Stimulated activated CD8-positive, alpha-beta memory T cell treated with anti-CD3 and anti-CD28 coated beads, Interleukin-7, amount 100 ng/mL, for 4 hours (primary cell): Measurements from ENCODE around the gene WWOX.

Experiments used
- DNase-seq, 2 donors: peaks; one replicate each; pipeline ENCODE4 v3.0.0-alpha.2; 2020; ENCODE audit warnings: low read depth in 2 of 2

Gene WWOX

DNA sequence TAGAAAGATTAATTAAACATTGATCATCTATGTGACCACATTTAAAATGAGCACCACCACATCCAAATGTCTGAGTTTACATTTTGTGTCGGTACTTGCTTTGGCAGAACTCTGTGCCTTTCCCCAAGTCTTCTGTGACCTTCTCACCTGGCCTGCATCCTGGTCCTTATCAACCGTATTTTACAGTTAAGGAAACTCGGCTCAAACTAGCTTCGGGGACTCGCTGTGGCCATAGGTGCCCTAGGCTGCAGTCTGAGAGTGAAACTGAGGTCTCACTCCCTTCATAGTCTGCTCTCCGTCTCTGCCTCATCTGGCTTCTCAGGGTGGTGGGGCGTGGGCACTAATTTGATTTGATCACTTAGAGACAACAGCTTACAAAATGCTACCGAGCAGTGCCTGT lies 555.5 kb downstream of the WWOX start:
- no peak for DNase-seq

DNA sequence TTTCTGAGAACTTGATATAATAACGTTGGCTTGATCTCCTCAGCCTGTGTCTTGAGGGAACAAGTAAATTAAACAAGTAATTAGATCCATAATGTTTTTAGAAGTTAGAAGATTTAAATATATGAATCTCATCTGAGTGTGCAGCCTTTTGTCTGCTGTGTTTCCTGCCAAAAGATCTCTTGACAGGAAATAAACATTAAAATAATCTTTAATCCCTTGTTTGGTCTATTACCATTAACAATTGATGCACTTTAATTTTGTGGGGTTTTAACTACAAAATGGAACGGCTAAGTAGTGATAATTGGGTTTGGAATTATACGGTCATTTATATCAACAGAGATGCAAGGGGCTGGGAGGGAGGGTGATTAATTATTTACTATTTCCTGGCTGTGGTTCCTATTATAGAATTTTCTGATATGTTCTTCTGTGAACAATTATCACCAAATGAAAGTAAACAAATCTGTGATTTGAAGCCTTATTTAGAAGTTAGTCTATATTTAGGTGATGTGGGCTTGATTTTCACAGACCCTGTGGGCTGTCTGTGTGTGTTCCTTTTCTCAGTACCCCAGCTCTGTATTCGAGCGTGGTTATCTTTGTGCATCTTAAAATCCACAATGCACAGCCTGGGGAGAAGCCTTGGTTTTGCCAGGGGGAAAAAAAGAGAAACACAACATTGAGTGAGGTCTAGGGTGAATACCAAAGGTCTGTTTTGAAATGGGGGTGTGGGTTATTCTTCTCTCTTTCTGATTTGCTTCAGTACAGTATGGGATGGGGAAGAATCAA lies 556.1 kb downstream of the WWOX start:
- no peak for DNase-seq

DNA sequence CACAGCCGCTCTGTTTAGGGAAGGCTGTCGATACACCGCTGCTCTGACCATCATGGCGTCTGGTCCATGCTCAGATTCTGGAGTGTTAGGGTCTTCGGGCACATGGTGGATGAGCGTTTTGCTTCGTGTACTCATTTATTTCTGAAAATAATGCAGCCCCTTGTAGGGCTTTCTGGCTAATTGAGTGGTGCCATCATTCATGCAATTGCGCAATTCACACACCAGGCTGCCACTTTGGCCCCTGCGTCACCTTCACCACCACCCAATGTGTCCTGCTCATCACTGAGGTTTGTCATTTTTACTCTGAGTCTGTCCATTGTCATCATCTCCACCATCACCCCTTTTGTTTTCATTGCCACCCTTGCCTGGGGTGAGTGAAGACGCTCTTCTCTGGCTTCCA lies 557.4 kb downstream of the WWOX start:
- no peak for DNase-seq

DNA sequence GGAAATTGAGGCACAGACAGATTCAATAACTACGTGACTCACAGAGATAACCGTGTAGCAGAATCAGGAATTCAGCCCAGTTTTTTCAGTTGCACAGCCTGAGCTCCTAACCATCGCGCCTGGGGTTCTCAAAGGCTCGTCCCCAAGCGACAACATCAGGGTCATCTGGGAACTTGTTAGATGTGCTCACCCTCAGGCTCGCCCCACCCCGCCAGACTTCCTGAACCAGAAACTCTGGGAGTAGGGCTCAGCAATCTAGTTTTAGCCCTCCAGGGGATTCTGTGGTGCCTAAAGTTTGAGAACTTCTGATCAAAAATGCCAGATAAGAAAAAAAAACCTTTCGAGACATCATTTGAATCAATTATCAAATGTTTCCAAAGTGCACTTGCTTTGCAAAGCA lies 559.8 kb downstream of the WWOX start:
- DNase-seq: no peak

DNA sequence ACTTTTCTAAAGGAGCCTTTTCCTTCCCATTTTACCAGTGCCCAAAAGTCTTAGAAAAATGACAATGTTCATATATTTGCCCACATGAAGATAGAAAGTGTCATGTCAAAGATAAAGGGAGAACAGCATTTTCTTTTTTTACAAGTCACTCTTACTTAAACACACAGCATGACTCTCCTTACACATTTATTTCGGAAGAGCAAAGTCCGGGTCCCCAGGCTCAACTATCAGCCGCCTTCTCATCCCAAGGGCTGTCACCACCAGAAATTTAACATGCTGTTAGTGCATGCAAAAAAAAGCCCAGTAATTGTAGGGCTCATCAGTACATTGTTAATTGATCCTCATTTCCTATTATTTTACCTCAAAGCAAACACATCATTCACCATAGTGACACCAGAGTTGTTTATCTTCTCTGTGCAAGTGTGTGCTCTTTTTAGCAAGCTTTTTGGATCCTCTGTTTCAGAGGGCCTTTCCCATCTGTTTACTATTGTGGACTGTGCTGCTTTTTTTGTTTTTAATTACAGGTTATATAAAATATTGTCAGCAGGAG lies 560.3 kb downstream of the WWOX start:
- no peak for DNase-seq

DNA sequence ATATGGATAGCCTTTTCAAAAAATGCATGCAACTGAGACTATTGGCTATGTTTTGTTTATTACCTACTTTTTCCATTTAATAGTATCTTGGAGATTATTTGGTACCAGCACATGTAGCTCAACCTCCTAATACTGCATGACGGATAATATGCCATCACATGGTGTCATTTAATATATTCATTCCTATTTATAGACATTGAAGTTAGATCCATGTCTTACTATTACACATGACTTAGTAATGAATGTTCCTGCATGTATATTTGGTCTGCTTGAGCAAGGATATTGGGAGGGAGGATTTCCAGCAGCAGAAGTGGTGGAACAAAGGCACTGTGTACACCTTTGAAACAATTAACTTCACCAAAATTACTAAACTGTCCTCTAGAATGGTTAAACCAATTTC lies 561.3 kb downstream of the WWOX start:
- no peak for DNase-seq

DNA sequence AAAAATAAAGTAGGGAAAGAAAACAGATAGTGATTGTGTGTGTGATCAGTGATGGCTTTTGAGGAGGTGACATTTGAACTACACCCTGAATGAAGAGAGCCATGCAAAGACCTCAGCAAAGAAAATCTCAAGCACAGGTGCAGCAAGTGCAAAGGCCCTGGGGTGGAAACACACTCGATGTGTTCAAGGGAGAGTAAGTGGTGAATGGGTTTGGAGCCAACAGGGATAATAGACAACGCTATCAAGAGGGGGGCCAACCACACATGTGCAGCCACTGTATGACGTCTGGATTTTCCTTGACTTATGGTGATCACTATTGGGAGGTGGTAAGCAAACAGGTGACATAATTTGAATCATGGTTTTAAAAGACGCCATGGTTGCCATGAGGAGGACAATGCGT lies 564.2 kb downstream of the WWOX start:
- DNase-seq: no peak

DNA sequence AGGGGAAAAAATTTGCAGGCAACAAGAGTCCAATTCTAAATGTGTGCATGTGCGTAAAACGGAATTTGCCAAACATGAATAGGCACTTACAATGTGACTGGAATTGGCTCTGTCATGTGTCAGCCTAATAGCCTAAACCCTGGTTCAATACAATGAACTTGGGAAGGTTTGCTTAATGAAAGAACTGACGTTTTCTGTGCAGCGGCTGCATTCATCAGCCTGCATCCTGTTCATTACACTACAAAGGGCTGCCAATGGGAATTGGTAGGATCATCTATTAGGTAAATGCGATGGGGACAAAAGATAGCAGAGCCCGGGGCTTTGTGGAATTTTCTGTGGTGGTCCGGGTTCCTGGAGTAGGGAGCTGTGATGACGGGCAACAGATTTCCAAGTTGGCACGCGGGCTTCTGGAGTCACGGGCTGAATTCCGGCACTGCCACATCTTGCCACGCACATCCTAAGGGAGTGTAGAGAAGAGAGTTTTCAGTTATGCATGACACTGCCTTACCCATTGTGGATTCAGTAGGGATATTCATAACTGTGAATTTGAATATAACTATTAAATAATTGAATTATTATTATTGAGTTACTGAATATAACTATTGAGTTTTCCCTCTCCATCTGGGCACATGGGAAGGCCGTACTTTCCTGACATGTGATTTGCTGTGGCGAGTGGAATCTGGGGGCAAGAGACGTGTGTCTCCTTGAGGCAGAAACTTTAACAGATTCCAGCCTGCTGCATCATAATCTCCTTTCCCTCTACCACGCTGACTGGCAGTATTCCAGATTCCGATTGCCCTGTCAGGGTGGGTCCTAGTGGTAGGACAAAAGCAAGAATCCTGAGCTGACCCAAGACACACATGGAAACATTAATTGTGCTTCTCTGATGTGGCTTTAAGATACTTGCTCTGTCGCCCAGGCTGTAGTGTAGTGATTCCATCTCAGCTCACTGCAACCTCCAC lies 565.6 kb downstream of the WWOX start:
- DNase-seq: no peak

DNA sequence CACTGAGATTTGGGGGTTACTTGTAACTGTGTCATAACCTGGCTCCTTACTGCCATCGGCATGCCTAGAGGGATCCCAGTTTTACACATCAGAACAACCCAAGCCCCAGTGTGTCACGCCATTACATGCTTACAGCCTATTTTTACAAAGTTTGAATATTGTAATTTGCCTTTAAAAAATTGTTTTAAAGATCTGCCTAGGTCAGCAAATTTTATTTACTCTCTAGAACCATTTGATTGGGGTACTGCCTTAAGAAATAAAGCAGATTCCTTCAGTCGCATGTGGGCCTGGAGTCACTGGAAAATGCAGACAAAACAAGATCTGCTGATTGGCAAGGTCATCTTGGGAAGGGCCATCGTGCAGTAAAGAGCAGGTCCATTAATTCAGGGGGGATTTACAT lies 566.9 kb downstream of the WWOX start:
- no peak for DNase-seq

DNA sequence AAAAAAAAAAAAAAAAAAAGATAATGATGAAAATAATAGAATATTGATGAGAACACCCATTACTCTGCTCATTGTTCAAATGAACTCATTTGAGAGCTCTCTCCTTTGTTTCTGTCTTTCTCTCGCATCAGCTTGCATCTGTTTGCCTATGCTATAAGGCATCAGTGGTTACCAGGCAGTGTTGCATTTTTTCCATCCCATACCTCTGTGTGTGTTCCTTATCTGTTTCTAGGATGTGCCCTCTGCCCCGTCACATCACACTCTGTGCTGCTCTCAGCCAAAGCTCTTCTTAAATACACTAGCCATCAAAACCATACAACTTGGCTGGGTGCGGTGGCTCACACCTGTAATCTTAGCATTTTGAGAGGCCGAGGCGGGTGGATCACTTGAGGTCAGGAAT lies 568.2 kb downstream of the WWOX start:
- no peak for DNase-seq

DNA sequence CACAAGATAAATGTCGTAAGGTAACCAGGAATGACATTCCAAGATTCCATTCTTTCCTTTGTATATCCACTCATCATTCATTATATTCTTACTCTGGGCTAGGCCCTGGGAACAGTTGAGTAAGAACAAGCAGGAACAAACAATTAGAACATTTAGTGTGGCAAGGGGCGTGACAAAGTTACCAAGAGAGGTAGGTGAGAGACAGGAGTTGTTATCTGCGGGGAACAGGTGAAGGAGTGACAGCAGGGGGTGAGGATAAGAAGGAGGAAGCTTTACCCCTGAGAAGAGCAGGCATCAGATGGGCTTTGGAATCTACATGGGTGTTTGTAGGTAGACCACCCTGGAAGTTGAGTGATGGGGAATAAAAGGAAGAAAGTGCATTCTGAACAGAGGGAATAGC lies 568.9 kb downstream of the WWOX start:
- DNase-seq: no peak

DNA sequence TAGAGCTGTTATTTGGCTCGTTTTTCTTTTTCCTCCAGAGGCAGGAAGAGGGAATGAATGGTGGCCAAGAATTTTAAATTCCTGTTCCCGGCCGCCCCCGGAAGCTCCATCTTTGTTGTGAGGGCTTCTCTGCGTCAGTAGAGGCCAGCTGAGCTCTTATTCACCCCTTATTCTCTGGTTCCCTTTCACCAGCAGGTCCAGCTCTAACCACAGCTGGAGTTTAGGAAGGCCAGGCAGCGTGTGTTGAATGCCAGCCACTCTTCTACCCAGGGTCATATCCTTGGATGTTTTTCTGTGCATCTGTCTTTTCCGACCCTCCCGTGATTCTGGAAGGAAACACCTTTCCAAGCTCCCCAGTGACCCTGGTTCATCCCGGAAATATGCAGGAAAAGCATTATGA lies 570.5 kb downstream of the WWOX start:
- DNase-seq: no peak

DNA sequence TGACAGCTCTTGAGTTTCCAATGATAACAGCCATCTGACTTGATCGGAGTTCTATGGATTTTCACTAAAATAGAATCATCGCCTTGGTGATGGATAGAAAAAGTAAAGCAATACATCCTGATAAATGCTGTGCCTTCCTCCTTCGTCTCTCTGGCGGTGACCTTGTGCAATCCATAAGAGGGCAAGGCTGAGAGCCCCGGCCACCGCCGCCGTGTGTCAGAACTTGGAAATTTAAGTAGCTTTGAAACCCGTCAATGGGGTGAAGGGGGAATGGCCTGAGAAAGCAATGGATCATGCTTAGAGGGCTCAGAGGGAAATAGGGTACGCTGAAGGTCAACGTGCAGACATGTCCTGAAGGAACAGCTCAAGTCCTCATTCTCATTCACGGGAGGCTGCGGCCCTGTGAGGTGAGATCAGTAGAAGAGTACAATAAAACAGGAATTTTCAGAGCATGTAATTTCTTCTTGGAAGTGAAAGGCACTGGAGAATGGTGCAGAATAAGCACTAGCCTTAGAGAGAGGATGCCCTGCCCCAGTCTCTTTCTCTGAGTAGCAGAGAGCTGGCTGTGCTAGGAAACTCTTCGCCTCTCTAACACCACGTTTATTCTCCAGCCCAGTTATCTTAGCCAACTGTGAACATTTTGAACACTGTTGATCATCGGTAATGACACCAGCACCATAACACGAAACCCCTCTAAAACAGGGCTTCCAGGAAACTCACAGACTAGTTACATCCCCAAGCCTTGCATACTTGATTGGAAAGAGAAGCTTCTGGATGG lies 573.5 kb downstream of the WWOX start:
- no peak for DNase-seq

DNA sequence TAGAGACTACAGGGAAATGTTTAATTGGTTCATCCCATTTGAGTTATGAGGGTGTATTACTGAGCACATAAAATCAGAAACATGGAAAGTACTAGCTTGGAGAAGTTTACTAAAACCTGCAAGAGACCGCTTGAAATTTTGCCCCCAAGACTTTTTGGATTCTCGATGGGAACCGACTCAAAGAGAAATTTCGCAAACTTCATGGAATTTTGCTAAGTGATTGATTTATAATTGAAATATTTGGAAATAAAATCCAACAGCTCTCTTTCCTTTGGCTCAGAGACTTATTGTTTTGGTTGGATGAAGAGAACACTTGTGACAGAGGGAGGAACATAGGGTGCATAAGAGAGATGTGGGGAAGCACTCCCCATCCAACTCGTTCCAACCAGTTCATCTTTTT lies 574.4 kb downstream of the WWOX start:
- no peak for DNase-seq

DNA sequence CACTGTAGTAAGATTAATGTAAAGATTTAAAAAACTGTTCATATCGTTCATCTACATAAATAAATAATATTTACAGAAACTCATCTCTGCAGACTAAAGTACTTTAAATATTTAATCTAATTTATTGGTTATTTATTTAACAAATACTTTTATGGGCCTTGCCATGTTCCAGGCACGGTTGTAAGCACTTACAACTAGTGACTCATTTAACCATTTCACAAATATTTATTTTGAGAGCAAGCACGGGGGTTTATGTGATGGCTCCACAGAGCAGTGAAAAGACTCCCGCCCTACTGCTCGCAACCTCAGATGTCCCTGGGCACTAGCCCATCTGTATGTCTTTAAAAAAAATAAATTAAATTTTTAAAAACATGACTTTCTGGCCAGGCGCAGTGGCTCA lies 575.9 kb downstream of the WWOX start:
- DNase-seq: no peak

DNA sequence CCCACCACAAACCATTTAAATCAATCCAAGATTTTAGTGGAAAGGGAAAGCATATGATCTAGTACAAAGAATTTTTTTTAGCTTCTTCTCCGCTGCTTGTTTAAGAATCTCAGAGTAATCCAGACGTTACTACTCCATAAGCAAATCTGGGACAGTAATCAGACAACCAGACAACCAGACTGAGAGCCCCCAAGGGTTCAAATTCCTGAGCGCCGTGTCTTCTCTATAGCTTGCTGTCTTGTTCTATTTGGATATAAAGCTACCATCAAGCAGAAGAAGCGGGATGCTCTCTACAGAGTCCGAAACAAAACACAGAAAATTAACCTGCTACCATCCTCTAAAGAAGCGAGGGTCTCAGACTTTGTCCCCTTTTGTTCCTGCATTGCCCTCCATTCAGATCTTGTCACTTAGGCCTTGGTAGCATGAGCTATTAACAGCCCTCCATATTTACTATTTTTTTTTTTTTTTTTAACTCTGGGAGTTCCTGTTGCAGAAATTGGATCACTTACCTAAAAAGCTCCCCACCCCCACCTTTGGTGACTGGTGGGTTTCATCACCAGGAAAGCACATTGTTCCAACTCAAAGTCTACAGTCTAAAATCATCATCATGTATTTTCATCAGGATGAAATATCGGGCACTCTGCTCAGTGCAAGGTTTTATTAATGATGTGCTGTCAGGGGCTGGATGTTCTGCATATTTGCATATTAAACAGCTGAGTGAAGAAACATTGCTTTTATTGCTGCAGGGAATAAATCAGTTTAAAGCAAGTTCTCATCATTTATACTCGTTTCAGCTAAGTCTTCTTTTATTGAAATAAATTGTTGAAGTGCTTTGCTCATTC lies 576.7 kb downstream of the WWOX start:
- DNase-seq: no peak

DNA sequence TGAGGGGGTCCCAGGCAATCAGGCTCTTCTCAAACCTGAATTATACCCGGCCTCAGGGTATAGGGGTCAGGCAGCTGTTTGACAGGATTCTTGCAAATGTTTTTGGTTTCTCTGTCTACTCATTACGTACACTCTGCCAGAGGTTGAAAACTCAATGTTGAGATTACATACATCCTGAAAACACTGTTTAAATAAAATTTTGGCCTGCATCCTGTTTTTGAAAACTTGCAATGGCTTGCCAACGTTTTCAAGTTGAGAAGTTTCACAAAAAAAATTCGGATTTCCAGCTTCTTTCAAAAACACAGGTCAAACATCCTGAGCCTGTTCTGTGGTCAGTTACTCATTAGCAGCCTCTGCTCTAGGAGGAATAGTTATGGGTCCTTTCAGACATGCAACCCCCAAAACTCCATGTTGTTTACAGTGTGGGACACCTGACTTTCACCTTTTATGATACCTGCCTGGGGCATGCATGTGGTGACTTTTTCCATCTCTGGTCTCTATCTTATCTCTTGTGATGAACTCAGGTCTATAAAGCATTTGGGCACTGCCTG lies 577.8 kb downstream of the WWOX start:
- DNase-seq: no peak

DNA sequence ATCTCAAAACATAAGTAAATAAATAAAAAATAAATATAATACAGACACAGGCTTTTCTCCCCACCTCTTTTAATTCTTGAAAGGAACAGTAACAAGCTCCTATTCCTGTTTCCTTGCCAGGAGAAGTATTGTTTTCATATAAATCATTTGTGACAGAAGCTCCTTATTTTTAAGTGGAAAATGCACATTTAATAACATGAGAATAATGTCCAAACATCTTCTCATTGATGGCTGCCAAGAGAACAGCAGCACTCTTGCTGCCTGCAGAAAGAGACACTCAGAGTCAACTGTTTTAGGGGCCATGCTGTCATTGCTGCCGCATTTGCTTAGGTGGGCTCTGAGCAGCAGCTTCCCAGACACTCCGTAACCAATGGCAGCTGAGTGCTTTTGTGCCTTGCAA lies 580.1 kb downstream of the WWOX start:
- DNase-seq: no peak

DNA sequence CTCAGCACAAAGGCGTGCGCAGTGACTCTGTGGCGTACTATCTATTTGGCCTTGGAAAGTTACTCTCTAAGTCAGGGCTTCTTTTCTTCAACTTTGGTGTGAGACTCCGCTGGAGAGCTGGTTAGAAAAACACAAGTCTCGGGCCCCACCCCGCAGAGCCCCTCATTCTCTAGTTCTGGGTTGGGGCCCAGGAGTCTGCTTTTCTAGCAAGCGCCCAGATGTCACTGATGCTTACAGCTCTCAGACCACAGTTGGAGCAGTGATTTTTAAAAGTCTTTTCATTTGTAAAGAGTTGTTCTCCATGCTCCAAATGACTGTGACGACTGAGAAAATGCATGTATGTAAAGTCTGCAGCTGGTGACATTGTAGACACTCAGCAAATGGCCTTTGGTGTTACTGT lies 582.3 kb downstream of the WWOX start:
- DNase-seq: no peak

DNA sequence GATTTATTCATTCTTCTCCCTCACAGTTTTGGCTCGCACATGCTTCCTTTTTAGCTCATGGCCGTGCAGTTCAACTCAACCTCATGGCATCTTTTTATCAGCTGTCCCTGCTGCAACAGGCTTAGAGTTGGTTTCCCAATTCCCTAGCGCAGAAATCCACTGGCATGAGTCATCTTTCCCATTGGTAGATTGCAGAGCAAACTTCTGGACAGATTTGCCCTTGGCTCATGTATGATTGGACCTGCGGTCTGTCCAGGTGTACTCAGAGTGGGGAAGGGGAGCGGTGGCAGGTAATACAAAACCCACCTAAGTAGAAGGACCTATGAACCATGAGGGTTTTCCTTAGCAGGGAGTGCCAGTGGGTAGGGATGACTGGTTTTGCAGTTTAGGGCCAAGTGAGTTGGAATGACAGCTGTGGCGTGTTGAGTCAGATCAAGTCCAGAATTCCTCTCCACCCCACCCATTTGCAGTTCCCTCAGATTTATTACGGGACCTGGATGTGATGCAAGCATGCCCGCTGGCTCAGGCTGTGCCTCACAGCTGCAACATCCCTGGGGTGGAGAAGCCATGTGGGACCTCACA lies 584.7 kb downstream of the WWOX start:
- no peak for DNase-seq
